AG09309 (cell line): Measurements from ENCODE around the gene MORN1.

Source experiments
- DNase-seq: peaks from one replicate; pipeline ENCODE4 v3.0.0-alpha.2; 2010; ENCODE audit warnings: low read depth
- H3K4me3 ChIP-seq: 2 replicates; pipeline ENCODE4 v1.5.1; 2011; ENCODE audit warnings: mild to moderate bottlenecking, low read depth, low read length, moderate library complexity; ENCODE audit not compliant: control insufficient read depth
- TF ChIP-seq, protein P1 (sequence below): IDR thresholded peaks from 2 replicates; pipeline ENCODE4 v1.5.1; 2011; ENCODE audit warnings: mild to moderate bottlenecking, low read depth, low read length, inconsistent platforms; ENCODE audit not compliant: insufficient read depth, control insufficient read depth; ENCODE audit errors: missing control alignments

The MORN1 gene

DNA sequence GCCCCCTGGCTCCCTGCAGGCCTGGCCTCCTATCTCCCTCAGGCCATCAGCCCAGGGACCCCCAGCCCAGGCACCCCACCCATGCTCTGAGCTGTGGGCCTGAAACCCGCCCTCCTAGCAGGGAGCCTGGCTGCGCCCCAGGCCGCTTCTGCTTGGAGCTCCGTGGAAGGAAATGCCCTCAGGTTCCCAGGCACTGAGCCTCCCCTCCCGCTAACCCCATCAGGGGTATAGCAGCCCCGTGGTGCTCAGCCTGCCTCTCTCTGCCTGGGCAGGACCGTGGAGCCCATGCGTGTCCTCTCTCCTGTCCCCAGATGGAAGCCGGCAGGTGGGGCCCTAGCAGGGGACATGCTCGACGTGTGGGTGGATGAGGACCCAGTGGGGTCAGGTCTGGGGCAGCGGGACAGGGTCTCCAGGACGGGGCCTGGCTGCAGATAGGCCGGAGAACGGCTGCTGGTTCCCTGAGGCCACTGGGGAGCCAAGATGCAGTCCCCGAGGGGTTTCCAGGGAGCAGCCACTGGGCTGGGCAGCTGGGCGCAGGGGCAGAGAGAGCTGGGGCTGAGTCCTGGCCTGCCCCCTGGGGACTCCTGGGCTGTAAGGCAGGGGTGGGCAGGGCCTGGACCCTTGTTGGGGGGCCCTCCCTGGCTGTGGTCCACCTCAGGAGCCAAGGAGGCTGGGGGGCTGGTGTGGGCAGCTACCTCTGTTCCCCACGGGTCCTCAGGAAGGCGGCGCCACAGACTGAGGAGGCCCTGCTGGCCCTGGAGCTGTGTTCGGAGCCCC is 75.5 kb downstream of the MORN1 start:
- DNase-seq: no peak
- no peak overlapping the region for H3K4me3 ChIP-seq
- TF ChIP-seq, protein P1, sequence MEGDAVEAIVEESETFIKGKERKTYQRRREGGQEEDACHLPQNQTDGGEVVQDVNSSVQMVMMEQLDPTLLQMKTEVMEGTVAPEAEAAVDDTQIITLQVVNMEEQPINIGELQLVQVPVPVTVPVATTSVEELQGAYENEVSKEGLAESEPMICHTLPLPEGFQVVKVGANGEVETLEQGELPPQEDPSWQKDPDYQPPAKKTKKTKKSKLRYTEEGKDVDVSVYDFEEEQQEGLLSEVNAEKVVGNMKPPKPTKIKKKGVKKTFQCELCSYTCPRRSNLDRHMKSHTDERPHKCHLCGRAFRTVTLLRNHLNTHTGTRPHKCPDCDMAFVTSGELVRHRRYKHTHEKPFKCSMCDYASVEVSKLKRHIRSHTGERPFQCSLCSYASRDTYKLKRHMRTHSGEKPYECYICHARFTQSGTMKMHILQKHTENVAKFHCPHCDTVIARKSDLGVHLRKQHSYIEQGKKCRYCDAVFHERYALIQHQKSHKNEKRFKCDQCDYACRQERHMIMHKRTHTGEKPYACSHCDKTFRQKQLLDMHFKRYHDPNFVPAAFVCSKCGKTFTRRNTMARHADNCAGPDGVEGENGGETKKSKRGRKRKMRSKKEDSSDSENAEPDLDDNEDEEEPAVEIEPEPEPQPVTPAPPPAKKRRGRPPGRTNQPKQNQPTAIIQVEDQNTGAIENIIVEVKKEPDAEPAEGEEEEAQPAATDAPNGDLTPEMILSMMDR: no peak

DNA sequence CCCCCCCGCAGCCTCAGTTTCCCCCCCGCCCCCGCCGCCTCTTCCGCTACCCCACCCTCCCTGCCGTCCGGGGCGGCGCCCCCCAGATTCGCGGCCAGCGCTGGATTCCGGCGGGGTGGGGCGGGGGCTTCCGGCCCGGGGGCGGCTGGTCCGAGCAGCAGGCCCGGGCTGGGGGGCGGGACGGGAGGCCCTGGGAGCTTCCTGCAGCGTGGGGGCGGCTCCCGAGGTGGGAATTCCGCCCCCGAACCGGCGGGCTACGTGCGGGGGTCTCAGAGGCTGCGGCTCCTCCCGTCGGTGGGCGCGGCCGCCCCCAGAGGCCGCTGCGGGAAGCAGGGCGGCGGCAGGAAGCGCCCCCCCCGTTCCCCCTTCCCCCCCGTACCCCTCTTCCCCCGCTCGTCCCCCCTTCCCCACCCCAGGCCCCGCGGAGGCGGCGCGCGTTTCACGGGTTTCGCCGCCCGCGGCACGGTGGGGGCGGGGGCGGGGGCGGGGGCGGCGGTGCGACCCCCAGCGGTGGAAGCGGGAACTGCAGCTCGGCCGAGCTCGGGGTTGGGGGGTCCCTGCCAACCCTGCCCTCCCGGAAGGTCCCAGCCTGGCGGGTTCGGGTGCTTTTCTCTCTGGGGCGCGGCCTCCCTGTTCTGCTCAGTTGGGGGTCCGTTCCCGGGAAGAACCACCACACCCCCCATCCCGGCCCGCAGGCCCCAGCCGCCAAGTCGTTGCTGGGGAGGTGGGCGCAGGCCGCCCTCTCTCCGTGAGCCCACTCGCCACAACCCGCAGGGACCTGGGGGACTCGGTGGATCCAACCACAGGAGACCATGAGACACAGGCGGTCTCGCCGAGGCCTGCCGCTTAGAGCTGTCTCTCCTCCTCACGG is 76.3 kb downstream of the MORN1 start:
- peak overlapping the region; percentile 41 for H3K4me3 ChIP-seq
- no peak for DNase-seq
- TF ChIP-seq, protein P1: peak; percentile 64

- TF ChIP-seq, protein P1: no peak
- DNase-seq: no peak
- peak overlapping the region; percentile 41 for H3K4me3 ChIP-seq
Observed at GRCh38 chr1:2314273-2314802, 77.0 kb downstream of the MORN1 start.

DNA sequence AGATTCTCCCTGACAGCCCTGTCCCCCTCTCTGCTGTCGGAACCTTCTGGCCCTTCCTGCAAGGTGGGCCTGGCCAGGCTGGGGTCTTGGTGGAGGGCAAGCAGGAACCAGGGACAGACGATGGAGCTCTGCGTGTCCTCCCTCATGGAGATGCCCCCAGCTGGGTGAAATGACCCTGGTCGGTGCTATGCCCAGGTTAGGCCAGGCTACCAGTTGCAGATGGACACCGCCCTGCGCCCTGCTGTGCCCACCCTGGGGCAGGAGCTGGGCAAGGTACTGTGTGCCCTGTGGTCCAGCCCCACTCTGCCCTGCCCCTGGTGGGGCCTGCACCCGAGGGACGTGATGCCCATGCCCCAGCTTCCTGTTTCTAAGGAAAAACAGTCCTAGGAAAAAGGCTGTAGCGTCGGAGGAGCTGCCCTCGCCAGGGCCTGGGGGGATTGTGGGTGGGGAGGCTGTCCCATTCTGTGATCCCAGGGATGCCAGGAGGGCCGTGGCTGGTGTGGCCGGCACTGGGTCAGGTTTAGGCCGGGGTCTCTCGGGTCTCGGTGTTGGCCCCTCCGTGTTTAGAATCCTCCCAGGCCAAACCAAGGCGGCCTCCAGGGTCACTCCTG is 77.6 kb downstream of the MORN1 start:
- peak overlapping the region; percentile 41 for H3K4me3 ChIP-seq
- DNase-seq: no peak
- TF ChIP-seq, protein P1: no peak

DNA sequence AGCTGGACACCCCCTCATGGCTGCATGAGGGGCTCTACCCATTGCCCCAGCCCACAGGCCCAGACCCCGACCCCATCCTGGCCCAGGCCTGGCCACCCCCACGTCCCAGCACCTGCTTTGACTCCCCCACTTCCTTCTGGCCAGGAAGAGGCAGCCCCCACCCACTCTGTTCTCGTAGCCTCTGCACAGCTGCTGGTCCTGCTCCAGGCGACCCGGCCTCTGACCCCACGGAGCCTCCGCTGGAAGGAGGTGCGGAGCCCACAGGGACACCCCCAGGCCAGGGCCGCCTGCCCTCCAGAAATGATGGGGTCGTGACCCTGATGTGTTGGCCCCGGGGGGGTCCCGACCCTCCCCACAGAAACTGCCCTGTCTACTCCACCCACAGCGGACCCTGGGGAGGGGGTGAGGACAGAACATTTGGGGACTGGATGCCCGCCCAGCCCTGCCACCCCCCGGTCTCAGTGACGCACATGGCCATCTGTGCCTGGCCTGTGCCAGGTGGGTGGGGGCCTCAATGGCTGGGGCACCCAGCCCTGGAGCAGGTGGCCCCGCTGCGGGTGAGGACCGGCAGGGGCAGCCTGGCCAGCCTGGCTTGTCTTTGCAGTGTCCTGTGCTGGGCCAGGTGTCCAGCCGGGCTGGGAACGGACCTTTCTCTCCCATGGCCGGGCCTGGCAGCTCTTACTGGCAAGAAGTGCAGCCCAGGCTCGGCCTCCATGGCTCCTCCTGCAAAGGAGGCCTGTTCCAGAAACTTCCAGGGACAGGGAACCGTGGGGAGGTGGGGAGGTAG is 78.6 kb downstream of the MORN1 start:
- H3K4me3 ChIP-seq: no peak overlapping the region
- DNase-seq: no peak
- TF ChIP-seq, protein P1: no peak

- H3K4me3 ChIP-seq: no peak overlapping the region
- no peak for DNase-seq
- TF ChIP-seq, protein P1: no peak
Observed at GRCh38 chr1:2312160-2312514, 79.2 kb downstream of the MORN1 start.
